Measurements from ENCODE around the gene CCDC146. TPM values are rescaled to one million over a fixed set of nuclear protein-coding genes. Genes with fewer than 3 reads are reported as not detected.
"Not testable (repeated sequence)": the region's sequence is repeated elsewhere in the genome, so short reads cannot be mapped to it uniquely, and the experiment has no call there.

CCDC146 gene
- polyA plus RNA-seq, 1 donor, result 9.6 TPM

DNA sequence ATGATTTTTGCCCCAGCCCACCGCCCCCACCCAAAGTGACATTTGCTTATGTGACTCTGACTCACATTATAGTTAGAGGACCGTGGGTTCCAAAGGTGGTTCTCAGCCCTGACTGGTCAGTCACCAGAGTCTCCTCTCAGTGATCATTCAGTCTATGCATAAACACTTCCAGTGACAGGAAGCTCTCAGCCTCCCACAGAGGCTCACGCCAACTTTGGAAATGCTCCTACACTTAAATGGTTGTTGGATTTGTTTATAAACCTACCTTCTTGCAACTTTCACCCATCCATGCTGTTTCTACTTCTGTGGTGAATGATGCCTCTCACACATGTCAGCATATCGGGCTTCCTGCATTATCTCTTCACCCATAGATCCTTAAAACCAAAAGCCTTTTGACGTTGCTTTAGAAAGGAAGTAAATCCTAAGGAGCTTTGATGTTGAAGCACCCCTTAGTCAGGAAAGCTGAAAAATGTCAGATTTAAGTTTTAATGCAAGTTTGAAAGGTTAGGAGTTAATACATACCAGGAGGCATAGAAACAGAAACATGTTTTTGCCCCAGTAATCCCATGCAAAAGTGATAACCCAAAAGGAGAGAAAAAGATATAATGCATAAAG lies 123.7 kb downstream of the CCDC146 start:
- no peak for DNase-seq (ENCODE audit: low read depth)

GRCh38 chr7:77247206-77247850 lies 124.9 kb downstream of the CCDC146 start:
- no peak for DNase-seq (ENCODE audit: low read depth)

DNA sequence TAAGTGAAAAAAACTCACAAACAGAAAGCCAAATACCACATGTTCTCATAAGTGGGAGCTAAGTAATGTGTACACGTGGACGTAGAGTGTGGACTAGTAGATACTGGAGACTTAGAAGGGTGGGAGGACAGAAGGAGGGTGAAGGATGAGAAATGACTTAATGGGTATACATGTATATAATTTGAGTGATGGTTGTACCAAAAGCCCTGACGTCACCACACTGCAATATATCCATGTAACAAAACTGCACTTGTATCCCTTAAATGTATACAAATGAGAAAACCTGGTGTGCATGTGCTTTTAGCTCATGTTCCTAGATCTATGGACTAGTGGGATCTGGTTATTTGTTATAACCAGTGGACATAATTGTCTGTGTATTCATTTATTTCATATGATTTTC lies 125.7 kb downstream of the CCDC146 start:
- DNase-seq (ENCODE audit: low read depth), result no peak

GRCh38 chr7:77252506-77252905 lies 130.1 kb downstream of the CCDC146 start:
- DNase-seq (ENCODE audit: low read depth), result no peak

DNA sequence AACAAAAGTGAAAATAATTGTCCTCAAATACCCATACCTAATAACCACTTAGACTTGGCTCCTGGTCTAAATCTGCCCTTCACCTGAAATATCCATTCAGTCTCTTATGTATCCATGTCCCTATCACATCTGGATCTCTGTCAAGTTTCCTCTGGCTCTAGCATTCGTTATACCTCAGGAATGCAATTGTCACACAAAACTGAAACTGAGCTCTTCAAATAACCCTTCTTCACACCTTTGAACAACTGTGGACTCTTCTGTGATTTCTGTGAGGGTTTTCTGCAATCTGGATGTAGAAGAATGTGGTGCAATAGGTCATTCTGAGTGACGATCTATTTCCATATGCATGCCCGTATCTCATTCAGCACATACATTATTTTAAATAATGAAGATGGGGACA lies 130.7 kb downstream of the CCDC146 start:
- no peak for DNase-seq (ENCODE audit: low read depth)

GRCh38 chr7:77254429-77254828 lies 132.0 kb downstream of the CCDC146 start:
- no peak for DNase-seq (ENCODE audit: low read depth)

DNA sequence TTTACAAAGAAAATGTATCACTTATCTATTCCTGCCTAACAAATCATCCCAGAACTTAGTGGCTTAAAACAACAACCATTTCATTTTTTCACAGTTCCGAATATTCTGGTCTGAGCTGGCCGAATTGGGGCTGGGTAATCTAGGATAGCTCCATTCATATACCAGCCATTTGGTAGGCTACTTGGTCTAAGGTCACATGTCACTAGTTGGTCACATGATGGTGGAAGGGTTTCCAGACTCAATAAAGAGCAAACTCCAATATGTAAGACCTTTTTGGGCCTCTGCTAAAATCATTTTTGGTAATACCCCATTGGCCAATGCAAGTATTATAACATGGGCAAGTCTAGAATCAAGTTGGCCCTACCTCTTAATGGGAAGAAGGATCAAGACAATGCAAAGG lies 132.5 kb downstream of the CCDC146 start:
- DNase-seq (ENCODE audit: low read depth), result no peak

- no peak for DNase-seq (ENCODE audit: low read depth)
Observed at GRCh38 chr7:77258014-77258413, 135.6 kb downstream of the CCDC146 start.

DNA sequence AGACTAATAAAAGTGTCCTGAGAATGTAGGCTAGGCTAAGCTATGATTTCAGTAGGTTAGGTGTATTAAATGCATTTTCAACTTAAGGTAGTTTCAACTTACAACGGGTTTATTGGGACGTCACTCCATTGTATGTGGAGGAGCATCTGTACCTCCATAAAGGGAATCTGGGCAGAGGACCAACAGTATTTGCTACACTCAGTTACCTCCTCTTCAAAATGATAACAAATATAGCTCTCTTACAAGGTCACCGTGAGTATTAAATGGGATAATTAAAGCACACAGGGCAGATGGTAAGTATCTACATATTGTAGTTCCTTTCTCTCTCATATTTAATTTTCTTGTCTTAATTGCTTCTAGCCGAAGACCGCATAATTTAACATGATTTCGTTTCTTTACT lies 136.2 kb downstream of the CCDC146 start:
- no peak for DNase-seq (ENCODE audit: low read depth)

DNA sequence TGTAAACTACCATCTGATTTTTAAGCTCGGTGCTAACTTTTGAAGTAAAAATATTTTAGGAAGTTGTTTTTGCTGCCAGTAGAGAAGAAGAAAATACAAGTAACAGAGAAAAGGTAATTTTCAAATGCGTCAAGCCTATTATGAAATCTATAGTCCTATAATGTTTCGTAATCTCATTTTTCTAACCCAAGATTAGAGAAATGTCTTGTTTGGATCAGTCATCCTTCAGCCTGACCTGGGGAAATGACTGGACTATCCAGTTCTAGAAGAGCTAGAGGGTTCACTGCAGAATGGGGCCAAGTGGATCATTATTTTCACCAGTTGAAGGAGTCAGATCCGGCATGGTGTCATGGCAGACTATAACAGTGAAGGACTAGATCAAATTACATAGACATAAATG lies 139.9 kb downstream of the CCDC146 start:
- no peak for DNase-seq (ENCODE audit: low read depth)

GRCh38 chr7:77265666-77266065 lies 143.3 kb downstream of the CCDC146 start:
- DNase-seq (ENCODE audit: low read depth), result no peak

DNA sequence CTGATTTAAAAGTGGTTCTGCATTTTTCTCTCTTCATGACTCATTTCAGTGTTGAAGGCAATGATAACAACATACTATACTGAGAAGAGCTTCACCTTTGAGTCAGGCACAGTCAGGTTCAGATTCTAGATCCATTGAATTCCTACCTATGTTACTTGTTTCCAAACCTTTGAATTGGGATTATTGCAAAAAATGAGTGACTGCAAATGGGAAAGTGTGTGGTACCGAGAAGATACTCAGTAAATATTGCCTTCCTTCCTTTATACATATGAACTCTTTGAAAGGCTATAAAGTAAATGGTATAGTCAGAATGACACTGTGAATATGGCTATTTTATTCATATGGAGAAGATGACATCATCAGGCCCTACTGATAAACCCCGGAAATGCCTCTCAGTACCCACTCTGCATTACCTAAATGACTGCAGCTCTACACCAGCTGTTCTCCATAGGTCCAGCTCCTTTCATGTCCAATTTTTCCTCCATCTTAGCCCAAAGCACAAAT lies 143.9 kb downstream of the CCDC146 start:
- DNase-seq (ENCODE audit: low read depth), result no peak

GRCh38 chr7:77269360-77270093 lies 147.1 kb downstream of the CCDC146 start:
- no peak for DNase-seq (ENCODE audit: low read depth)

DNA sequence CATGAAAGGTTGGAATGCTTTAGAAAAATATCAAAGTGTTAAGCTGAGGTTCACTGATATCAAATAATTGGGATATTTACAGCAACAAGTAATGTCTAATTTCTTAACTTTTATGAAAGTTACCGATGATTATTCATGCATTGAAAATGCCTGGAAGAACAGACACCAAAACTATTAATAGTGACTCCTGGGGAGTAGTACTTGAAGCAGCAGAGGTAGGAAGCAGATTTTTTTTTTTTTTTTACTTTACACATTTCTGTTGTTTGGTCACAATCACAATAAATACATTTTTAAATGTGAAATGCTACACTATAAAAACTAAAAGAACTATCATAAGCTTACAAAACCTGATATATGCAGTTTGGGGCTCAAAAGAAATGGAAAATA lies 147.7 kb downstream of the CCDC146 start:
- no peak for DNase-seq (ENCODE audit: low read depth)

GRCh38 chr7:77271766-77272165 lies 149.4 kb downstream of the CCDC146 start:
- no peak for DNase-seq (ENCODE audit: low read depth)

DNA sequence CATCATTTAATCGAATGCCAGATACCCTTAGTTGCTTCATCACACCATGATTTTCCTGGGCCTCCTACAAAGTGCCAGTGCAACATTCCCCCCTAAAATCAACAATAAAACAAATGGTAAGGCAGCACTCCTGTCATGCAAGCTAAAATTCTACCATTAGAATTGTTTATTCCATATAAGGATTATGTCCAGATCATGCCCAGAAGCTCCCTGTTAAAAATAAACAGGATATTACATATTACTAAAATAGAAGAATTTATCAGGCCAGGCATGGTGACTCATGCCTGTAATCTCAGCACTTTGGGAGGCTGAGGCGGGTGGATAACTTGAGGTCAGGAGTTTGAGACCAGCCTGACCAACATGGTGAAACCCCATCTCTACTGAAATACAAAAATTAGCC lies 153.2 kb downstream of the CCDC146 start:
- not testable (repeated sequence) for DNase-seq (ENCODE audit: low read depth)

DNA sequence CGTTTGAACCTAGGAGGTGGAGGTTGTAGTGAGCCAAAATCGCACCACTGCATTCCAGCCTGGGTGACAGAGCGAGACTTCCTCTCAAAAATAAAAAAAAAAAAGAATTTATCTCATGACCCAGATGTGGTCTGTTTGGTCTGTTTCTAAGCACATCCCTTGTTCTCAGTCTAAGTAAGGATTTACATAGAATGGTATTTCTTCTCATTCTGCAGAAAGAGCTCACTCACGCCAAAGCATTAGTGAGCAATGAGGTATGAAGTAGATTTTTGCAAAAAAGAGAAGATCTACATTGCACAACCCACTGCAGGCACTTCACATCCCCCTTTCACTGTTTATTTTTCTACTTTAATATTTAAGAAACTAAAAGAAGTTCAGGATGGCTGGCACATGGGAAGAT lies 153.7 kb downstream of the CCDC146 start:
- DNase-seq (ENCODE audit: low read depth), result no peak

GRCh38 chr7:77281780-77282478 lies 159.5 kb downstream of the CCDC146 start:
- no peak for DNase-seq (ENCODE audit: low read depth)

DNA sequence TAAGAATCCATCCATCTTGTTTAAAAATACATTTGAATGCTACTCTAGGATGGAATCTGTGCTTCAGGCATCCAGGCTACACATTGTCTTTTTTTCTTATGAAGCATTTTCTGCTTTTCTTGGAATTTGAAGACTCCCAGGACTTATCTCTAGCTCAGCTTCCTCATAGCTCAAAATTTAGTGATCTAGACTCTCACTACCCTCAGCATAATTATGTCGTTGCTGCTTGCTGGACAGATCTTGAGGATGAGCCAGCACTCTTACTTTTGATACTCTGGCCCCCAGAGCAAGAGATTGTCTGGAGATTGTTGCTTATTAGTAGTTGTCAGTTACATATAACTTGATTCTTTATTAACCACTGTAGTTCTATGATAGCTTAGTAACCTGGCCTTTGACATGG lies 160.5 kb downstream of the CCDC146 start:
- DNase-seq (ENCODE audit: low read depth), result no peak

GRCh38 chr7:77284005-77284404 lies 161.6 kb downstream of the CCDC146 start:
- no peak for DNase-seq (ENCODE audit: low read depth)

DNA sequence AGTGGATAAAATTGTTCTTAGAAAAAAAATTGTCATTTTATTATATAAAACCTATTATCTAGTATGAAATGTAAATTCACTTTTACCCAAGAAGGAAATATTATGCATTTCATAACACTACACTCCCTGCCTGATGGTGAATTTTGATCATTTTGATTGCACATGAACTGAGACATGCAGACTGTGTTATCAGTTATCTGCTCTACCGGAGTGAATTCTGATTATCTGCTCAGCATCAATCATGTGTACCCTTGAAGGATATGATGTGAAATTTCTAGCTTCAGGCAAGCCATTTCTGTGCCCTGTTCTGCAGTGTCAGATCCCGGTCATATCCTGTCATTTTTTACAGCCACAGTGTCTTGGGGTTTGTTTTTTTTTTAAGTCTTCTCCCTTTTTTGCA lies 162.2 kb downstream of the CCDC146 start:
- no peak for DNase-seq (ENCODE audit: low read depth)

GRCh38 chr7:77288676-77289320 lies 166.4 kb downstream of the CCDC146 start:
- no peak for DNase-seq (ENCODE audit: low read depth)
